ES-I3 (cell line): ENCODE measurements around the gene MRPS15.

ENCODE experiments used
- H3K36me3 ChIP-seq: 2 replicates; pipeline ENCODE4 v1.6.1; 2013; ENCODE audit warnings: mild to moderate bottlenecking, low read length, control low read depth, moderate library complexity; ENCODE audit not compliant: insufficient read depth
- H3K4me1 ChIP-seq: 2 replicates; pipeline ENCODE4 v1.6.1; 2013; ENCODE audit warnings: mild to moderate bottlenecking, control low read depth, low read length; ENCODE audit not compliant: insufficient read depth
- H3K9ac ChIP-seq: 2 replicates; pipeline ENCODE4 v1.6.1; 2013; ENCODE audit warnings: low read depth, mild to moderate bottlenecking, low read length, moderate library complexity
- H3K9me3 ChIP-seq: 2 replicates; pipeline ENCODE4 v1.6.1; 2013; ENCODE audit warnings: mild to moderate bottlenecking, low read length, moderate library complexity; ENCODE audit not compliant: control insufficient read depth, insufficient read depth

Gene MRPS15

DNA sequence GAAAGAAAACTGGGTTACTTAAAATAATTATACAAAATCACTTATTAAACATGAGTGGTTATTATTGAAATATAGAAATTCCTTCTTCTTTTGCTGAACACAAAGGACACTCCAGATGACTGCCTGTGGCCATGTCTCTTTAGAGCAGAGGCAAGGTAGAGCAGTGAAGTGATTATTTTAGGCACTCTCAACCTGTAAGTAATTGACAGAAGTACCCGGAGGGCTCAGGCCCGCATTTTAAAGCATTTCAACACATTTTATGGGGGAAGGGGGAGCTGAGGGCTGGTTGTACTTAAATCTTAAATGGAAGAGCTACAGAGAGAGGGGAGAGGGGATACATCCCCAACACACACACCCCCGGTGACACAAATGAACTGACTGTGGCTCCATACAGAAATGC lies 24.1 kb downstream of the MRPS15 start:
- H3K9ac ChIP-seq = no peak overlapping the region
- no peaks in the 10 kb centered on the region for H3K9me3 ChIP-seq
- H3K4me1 ChIP-seq = peaks cover 13% of the 10 kb centered on the region
- H3K36me3 ChIP-seq = no peaks in the 10 kb centered on the region

DNA sequence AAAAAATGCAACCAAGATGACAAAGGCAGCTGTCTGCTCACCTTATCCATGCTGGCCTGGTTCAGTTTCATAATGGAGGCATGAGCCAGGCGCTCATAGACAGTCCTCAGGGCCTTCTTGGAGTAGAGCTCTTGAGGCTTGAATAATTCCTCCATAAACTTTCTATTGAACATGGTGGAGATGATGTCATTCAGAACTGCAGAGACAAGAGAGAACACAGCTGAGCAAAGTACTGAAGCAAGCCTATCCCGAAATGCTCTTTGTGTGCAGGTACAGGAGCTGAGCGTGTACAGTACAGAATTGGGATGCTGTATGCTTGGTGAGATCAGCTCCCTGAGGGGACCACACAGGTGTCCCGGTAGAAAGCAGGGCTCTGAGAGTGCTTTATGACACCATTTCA lies 25.5 kb downstream of the MRPS15 start:
- Histone ChIP-seq H3K36me3 (no peaks in the 10 kb centered on the region), H3K9ac (no peak overlapping the region), H3K4me1 (peaks cover 13% of the 10 kb centered on the region), H3K9me3 (no peaks in the 10 kb centered on the region)

DNA sequence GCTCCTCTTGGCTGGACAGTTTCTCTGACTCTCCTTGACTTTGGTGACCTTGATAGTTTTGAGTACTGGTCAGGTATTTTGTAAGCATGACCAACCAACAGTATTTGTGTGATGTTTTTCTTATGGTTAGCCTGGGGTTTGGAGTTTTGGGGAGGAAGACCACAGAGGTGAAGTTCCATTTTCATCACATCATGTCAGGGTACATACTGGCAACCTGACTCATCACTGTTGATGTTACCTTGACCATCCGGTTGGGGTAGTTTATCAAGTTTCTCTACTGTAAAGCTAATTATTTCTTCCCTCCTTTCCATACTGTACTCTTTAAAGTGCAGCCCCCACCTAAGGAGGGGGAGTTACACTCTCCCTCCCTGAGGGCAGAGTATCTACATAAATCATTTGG lies 27.4 kb downstream of the MRPS15 start:
- peaks cover 13% of the 10 kb centered on the region for H3K4me1 ChIP-seq
- no peaks in the 10 kb centered on the region for H3K36me3 ChIP-seq
- H3K9ac ChIP-seq = no peak overlapping the region
- H3K9me3 ChIP-seq = no peaks in the 10 kb centered on the region

DNA sequence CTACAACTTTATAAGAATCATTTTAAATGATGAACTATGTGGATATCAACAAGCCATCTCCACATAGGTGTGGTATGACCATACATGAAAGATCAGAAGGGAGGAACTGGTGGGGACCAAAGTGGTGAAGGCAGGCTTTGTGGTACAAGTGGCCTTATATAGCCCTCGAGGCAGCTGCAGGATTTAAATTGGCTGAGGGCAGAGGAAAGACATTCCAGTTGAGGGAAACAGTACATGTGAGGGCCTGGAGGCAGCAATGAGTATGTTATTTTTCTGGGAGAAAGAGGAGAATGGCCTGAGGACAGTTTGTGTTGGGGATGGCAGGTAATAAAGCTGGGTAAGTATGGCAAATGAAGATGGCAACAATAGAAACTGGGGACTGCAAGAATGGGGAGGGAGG lies 31.1 kb downstream of the MRPS15 start:
- no peak overlapping the region for H3K9ac ChIP-seq
- no peaks in the 10 kb centered on the region for H3K4me1 ChIP-seq
- no peaks in the 10 kb centered on the region for H3K9me3 ChIP-seq
- H3K36me3 ChIP-seq = no peaks in the 10 kb centered on the region

DNA sequence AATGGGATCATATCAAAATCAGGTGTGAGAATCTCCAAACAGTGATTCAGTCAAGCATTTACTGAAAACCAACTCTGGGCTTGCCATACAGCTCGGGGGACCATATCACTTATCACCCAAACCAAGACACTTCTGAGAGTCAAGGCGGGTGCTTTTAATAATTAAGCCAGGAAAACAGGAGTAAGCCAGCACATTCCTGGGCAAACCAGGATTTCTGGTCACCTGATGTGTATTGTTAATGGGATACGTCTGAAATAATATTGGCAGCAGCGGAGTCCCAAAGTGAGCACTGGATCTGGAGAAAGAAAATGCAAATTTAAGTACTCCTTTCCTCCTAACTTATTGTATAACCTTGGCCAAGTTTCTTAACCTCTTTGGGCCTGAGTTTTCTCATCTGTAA lies 31.6 kb downstream of the MRPS15 start:
- no peak overlapping the region for H3K9ac ChIP-seq
- H3K4me1 ChIP-seq = no peaks in the 10 kb centered on the region
- no peaks in the 10 kb centered on the region for H3K9me3 ChIP-seq
- H3K36me3 ChIP-seq = no peaks in the 10 kb centered on the region

DNA sequence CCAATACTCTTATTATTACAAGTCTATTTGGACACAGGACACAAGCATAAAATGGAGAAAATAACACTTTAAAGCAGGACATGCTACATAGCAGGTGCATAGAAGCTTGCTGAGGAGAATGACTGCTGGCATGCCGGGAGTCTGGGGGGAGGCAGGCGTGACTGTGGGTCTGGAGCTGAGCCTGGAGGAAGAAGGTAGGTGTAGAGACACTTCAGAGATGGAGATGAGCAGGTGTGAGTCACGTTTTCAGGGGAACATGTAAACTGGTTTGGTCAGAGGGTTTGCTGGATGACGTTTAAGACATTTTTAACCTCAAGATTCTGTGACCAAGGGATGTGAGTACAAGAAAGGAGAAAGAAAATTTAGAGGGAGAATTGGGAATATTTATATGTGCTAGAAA lies 38.4 kb downstream of the MRPS15 start:
- Histone ChIP-seq H3K9me3 (no peaks in the 10 kb centered on the region), H3K9ac (no peak overlapping the region), H3K4me1 (no peaks in the 10 kb centered on the region), H3K36me3 (no peaks in the 10 kb centered on the region)

DNA sequence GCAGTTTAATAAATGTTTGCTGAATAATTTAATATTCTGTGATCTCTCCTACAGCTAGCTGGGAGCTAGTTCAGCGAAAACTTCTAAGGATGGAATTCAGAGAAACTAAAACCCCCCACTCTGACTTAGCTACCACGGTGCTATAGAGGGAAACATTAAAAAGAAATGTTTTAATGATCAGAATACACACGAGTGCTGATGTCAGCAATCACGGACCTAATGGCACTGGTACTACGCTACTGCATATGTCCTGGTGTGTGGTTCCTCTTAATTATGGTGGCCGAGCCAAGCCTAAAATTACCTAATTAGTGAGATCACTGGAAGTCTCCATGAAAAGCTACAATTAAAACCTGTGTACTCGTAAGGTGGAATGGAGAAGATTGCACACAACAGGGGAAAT lies 42.5 kb downstream of the MRPS15 start:
- Histone ChIP-seq H3K9ac (no peak overlapping the region), H3K4me1 (peaks cover 4% of the 10 kb centered on the region; the same call in 1 of the 2 replicates), H3K36me3 (no peaks in the 10 kb centered on the region), H3K9me3 (no peaks in the 10 kb centered on the region)

DNA sequence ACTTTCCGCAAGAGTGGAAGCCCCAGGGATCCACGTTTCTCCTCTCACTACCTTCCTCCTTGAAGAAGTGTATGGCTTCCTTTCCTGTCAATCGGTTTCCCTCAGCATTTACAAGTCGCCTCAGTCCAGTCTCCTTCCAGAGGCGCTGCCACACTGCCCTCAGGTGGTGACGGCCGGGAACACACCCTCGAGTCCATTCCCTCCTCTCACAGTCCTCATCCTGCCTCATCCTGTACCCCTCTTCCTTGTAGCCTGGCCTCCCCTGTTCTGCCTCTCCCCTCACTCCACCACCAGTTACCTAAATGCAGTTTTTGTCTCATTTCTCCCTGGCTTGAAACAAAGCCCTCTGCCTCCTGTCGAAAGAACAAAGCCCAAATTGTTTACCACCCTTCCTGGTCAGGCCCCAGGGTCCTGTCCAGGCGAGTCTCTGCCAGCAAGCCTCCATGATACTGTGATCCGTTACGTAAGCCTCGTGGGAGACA lies 43.3 kb downstream of the MRPS15 start:
- Histone ChIP-seq H3K9me3 (no peaks in the 10 kb centered on the region), H3K4me1 (peaks cover 4% of the 10 kb centered on the region; the same call in 1 of the 2 replicates), H3K36me3 (no peaks in the 10 kb centered on the region), H3K9ac (no peak overlapping the region)

DNA sequence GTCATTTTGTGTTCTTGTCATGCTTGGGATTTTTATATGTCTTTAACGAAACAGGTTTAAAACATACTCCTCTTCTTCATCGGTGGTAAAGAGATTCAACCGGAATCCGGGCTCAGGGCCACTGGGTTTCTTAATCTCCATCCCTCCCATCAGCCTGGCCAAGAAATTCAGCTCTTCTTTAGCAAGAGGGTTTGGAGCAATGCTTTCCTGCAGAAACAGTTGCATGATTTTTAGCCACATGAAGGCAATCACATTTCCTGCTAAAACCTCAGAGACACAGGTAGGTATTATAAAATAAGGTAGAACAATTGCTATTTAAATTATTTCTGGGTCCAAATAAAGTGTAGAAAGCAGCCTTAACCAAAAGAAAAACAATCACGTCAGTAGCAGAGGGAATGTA lies 43.8 kb downstream of the MRPS15 start:
- H3K9me3 ChIP-seq = no peaks in the 10 kb centered on the region
- no peaks in the 10 kb centered on the region for H3K36me3 ChIP-seq
- H3K4me1 ChIP-seq = peaks cover 4% of the 10 kb centered on the region; the same call in 1 of the 2 replicates
- H3K9ac ChIP-seq = no peak overlapping the region

DNA sequence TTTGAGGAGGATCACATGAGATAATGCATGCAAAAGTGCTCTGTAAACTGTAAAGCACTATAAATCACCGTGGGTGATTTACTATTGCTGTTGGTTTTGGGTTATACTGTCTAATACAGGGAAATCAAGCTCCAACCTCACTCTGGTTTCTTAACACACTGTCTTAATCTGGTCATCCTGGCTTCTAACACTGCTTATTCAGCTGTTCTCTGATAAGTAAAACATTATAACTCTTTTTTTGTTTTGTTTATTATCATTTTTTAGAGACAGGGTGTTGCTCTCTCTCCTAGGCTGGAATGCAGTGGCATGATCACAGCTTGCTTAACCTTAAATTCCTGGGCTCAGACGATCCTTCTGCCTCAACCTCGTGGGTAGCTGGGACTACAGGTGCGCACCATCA lies 44.6 kb downstream of the MRPS15 start:
- H3K4me1 ChIP-seq = peaks cover 4% of the 10 kb centered on the region; the same call in 1 of the 2 replicates
- H3K9me3 ChIP-seq = no peaks in the 10 kb centered on the region
- no peak overlapping the region for H3K9ac ChIP-seq
- H3K36me3 ChIP-seq = no peaks in the 10 kb centered on the region

DNA sequence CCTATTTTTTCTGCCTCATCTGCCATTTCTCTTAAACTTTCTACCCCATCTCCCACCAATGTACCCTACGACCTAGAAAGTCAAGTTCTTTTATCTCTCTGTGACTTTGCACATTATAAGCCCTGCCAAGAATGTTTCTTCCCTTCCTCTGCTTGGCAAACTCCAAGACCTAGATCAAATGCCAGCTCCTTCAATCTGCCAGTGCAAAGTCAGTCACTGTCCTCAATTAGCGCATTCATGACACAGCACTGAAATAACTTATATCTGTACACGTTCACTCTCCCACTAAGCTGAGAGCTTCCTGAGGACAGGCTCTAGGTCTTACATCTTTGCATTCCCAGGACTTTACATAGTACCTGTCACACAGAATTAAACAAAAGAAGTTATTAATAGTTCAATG lies 45.0 kb downstream of the MRPS15 start:
- Histone ChIP-seq H3K36me3 (no peaks in the 10 kb centered on the region), H3K9ac (no peak overlapping the region)

DNA sequence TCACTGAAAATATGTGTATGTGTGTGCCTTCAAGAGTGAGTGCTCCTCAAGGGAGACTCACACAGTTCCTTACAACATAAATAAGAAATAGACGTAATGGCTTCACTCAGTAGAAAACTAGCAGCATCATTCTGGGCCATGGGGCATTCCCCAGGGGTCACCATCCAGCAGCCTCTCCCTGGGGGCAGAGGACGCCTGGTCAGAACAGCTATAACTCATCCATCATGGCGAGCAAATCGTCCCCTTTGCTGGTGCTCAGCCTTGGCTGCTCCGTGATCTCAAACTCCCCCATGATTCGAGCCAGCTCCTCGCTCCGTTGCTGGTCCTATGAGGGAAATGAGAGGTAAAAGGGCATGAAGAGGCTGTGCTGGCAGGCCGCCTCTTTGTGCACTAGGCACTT lies 46.3 kb downstream of the MRPS15 start:
- Histone ChIP-seq H3K4me1 (peaks cover 4% of the 10 kb centered on the region; the same call in 1 of the 2 replicates), H3K9me3 (no peaks in the 10 kb centered on the region), H3K9ac (no peak overlapping the region), H3K36me3 (no peaks in the 10 kb centered on the region)

More for the DNA sequence above, 45.0 kb downstream of the MRPS15 start:
- peaks cover 4% of the 10 kb centered on the region; the same call in 1 of the 2 replicates for H3K4me1 ChIP-seq
- no peaks in the 10 kb centered on the region for H3K9me3 ChIP-seq

DNA sequence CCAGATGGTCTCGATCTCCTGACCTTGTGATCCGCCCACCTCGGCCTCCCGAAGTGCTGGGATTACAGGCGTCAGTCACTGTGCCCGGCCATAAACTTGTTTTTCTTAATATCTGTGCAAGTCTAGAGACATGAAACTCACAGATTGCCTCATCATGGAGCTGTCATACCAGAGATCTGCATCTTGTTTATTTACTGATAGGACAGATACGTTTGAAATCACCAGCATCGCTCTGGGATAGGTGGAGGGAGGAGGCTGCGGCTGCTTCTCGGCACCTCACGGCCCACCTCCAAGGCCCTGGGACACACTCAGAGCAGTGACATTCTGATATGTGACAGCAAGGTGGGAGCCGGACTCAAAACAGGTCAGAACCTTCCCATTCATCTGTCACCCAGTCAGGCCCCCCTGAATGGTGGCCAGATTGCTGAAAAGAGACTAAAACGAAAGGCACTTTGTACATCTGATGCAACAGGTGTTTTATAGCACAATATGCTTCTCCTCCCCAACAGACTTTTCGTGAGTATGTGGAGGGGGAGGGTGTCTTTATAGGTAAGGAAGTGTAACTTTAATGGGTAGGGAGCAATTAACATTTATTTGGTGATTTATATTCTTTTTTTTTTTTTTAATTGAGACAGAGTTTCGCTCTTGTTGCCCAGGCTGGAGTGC lies 48.4 kb downstream of the MRPS15 start:
- Histone ChIP-seq H3K36me3 (no peaks in the 10 kb centered on the region), H3K9me3 (no peaks in the 10 kb centered on the region), H3K9ac (no peak overlapping the region), H3K4me1 (peaks cover 9% of the 10 kb centered on the region; the same call in 1 of the 2 replicates)

DNA sequence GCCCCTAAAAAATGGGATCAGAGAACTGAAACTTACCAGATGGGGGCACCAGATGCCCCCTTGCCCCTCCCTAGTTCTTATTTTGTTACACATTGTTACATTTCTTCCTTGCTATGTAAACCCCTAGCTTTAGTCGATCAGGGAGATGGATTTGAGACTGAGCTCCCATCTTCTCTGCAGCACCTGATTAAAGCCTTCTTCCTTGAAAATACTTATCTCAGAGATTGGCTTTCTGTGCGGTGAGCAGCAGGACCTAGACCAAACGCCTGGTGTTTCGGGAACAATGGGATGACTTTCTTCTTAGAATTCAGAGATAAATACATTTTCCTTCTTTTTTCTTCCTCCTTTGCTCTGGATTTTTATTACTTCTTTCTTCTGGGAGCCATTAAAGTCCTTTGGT lies 49.8 kb downstream of the MRPS15 start:
- Histone ChIP-seq H3K36me3 (no peaks in the 10 kb centered on the region), H3K9ac (no peak overlapping the region), H3K4me1 (0 out of 2 replicates have a peak, but pooled peaks cover 5% of the 10 kb centered on the region), H3K9me3 (no peaks in the 10 kb centered on the region)
